ENCODE measurements around the gene EIF4E2.

DNA sequence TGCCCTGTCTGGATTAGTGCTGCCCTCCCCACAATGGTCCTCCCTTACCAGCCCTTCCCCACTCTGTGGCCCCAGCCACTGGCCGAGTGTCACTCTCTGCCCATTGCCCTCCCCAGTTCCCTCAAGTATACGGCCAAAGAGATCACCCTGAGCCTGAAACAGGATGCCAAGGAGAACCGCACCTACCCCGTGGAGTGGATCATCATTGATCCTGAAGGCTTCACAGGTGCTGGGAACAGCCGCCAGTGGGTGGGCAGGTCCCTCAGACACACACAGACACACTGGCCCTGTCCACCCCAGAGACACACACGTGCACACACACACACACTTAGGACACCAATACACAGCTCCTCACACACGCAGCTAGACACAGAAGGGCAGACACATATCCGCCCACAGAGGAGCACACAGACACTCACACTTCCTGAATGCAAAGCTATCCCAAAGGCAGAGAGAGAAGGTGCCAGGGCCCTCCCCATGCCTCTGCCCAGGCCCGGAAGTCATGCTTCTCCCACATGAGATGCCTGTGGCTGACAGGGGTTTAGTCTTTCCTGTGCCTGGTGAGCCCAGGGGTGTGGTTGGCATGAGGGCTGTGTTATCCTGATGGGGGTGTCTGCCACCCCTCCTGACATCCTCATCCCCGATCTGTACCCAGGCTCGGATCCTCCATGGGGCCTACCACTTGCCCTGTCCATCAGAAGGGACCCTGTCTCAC is 21.6 kb upstream of the EIF4E2 start:
- TF ChIP-seq, protein P1, sequence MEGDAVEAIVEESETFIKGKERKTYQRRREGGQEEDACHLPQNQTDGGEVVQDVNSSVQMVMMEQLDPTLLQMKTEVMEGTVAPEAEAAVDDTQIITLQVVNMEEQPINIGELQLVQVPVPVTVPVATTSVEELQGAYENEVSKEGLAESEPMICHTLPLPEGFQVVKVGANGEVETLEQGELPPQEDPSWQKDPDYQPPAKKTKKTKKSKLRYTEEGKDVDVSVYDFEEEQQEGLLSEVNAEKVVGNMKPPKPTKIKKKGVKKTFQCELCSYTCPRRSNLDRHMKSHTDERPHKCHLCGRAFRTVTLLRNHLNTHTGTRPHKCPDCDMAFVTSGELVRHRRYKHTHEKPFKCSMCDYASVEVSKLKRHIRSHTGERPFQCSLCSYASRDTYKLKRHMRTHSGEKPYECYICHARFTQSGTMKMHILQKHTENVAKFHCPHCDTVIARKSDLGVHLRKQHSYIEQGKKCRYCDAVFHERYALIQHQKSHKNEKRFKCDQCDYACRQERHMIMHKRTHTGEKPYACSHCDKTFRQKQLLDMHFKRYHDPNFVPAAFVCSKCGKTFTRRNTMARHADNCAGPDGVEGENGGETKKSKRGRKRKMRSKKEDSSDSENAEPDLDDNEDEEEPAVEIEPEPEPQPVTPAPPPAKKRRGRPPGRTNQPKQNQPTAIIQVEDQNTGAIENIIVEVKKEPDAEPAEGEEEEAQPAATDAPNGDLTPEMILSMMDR (IDR thresholded peaks at IDR 0.05; ENCODE audit: insufficient read depth, low read length, poor library complexity, severe bottlenecking): no peak
- no peak for TF ChIP-seq EZH2phosphoT487 (conservative IDR thresholded peaks at IDR 0.05; ENCODE audit: low read length)

Measured in SU-DHL-6 (cell line).